Endothelial cell of umbilical vein (primary cell): Measurements from ENCODE around the gene TMEM222. TPM values are rescaled to one million over a fixed set of nuclear protein-coding genes. Genes with fewer than 3 reads are reported as not detected.
"Not testable (repeated sequence)": the region's sequence is repeated elsewhere in the genome, so short reads cannot be mapped to it uniquely, and the experiment has no call there.

Experiments used
- BruUV-seq: library from RNA; stranded (reverse); fragments of 400-500 nt; replicated peaks from 2 replicates; lab custom pipeline; 2021; lab: Mats Ljungman, UMichigan
- CTCF ChIA-PET: fragments of 300-600, 350-600 bp; sonication (Branson Sonifier 250); formaldehyde crosslinking; loops from one replicate; lab custom pipeline; 2021; ENCODE audit warnings: antibody characterized with exemption, inconsistent platforms; lab: Charles Lee
- POLR2A ChIA-PET: fragments of 300-600, 350-600 bp; sonication (Branson Sonifier 250); formaldehyde crosslinking; loops from one replicate; lab custom pipeline; 2021; ENCODE audit warnings: antibody characterized with exemption, inconsistent platforms; lab: Charles Lee
- DNase-seq: peaks from one replicate; pipeline ENCODE4 v3.0.0-alpha.2; 2011; ENCODE audit warnings: low read depth, low spot score
- FAIRE-seq: peaks from 2 replicates; lab custom pipeline; 2011; peaks lifted over from hg19 to GRCh38; lab: Jason Lieb, UNC
- H2AFZ ChIP-seq: 2 replicates; pipeline ENCODE4 v1.6.0; 2012; ENCODE audit warnings: low read depth, low read length, control low read depth, inconsistent platforms
- H3K27ac ChIP-seq: 2 replicates; pipeline ENCODE4 v1.5.1; 2011; ENCODE audit warnings: low read depth, mild to moderate bottlenecking, control low read depth, low read length, moderate library complexity; ENCODE audit not compliant: insufficient read depth
- H3K27me3 ChIP-seq, 2 experiments: 2 replicates each; pipeline versions ENCODE4 v1.6.0 to v1.6.1; 2011; ENCODE audit warnings: low read length in 2 of 2, mixed read lengths in 1 of 2; ENCODE audit not compliant: control insufficient read depth in 2 of 2, insufficient read depth in 2 of 2
- H3K36me3 ChIP-seq, 2 experiments: 2 replicates in 1 of 2; 3 replicates in 1 of 2; pipeline ENCODE4 v1.5.1; 2011; ENCODE audit warnings: low read length in 2 of 2, mild to moderate bottlenecking in 1 of 2, moderate library complexity in 1 of 2; ENCODE audit not compliant: control insufficient read depth in 2 of 2, insufficient read depth in 2 of 2; ENCODE audit errors: extremely low read depth in 1 of 2
- H3K4me1 ChIP-seq: 3 replicates; pipeline ENCODE4 v1.5.1; 2011; ENCODE audit warnings: mild to moderate bottlenecking, low read length; ENCODE audit not compliant: control insufficient read depth, insufficient read depth; ENCODE audit errors: extremely low read depth
- H3K4me2 ChIP-seq: 2 replicates; pipeline ENCODE4 v1.6.1; 2011; ENCODE audit warnings: low read length, control low read depth, mixed read lengths; ENCODE audit not compliant: insufficient read depth
- H3K4me3 ChIP-seq, 3 experiments: fragments of 200-600 bp in 1 of 3; sonication (generic), shearing (Covaris generic) in 1 of 3; replicated peaks in 1 of 3; 2 replicates each; pipeline ENCODE4 v1.5.1; 2011 to 2016; ENCODE audit warnings: control low read depth in 3 of 3, low read length in 3 of 3, mild to moderate bottlenecking in 2 of 3, inconsistent platforms in 1 of 3, low read depth in 1 of 3, moderate library complexity in 1 of 3; ENCODE audit not compliant: insufficient read depth in 1 of 3
- H3K79me2 ChIP-seq: 2 replicates; pipeline ENCODE4 v1.6.0; 2012; ENCODE audit warnings: low read length, inconsistent platforms; ENCODE audit not compliant: control insufficient read depth, insufficient read depth
- H3K9ac ChIP-seq: replicated peaks from 2 replicates; pipeline ENCODE3; 2011; ENCODE audit warnings: low read length, control low read depth; ENCODE audit not compliant: insufficient read depth; ENCODE audit errors: extremely low read depth
- H3K9me1 ChIP-seq: replicated peaks from 3 replicates; pipeline ENCODE4 v1.6.0; 2011; ENCODE audit warnings: mild to moderate bottlenecking, low read length; ENCODE audit not compliant: control insufficient read depth, insufficient read depth; ENCODE audit errors: extremely low read depth
- H3K9me3 ChIP-seq: replicated peaks from 2 replicates; pipeline ENCODE4 v1.5.1; 2012; ENCODE audit warnings: low read length, inconsistent platforms; ENCODE audit not compliant: control insufficient read depth, insufficient read depth
- H4K20me1 ChIP-seq: replicated peaks from 2 replicates; pipeline ENCODE3; 2011; ENCODE audit warnings: mild to moderate bottlenecking, low read length; ENCODE audit not compliant: control insufficient read depth, insufficient read depth; ENCODE audit errors: extremely low read depth
- FOS ChIP-seq: IDR thresholded peaks from 2 replicates; pipeline ENCODE4 v1.6.1; 2011; ENCODE audit warnings: mild to moderate bottlenecking, low read length, moderate library complexity, borderline replicate concordance; ENCODE audit not compliant: insufficient read depth
- JUN ChIP-seq: IDR thresholded peaks from 2 replicates; pipeline ENCODE4 v1.6.1; 2011; ENCODE audit warnings: borderline replicate concordance, low read depth; ENCODE audit not compliant: insufficient read length, insufficient read depth
- MYC ChIP-seq: IDR thresholded peaks from one replicate; pipeline ENCODE4 v1.6.1; 2011; ENCODE audit warnings: mild to moderate bottlenecking, low read depth, low read length
- POLR2AphosphoS5 ChIP-seq: IDR thresholded peaks from 2 replicates; pipeline ENCODE4 v1.6.1; 2012; ENCODE audit warnings: low read depth, mild to moderate bottlenecking, control low read depth, low read length, moderate library complexity; ENCODE audit not compliant: insufficient read depth
- dilution Hi-C: fragments of 300-500 bp; cut with MboI; formaldehyde crosslinking; loops from one replicate; pipeline ENCODE4 v1.15.0; 2019; ENCODE audit warnings: low sequenced_read_pairs; ENCODE audit not compliant: extremely low pct_ligation_motif_present
- intact Hi-C: fragments of 100-400 bp; cut with micrococcal nuclease; formaldehyde crosslinking; loops from one replicate; pipeline ENCODE4 v1.10.0; 2022
- polyA plus RNA-seq, 4 experiments: library from polyadenylated mRNA; depleted of rRNA in 3 of 4; stranded (reverse) in 3 of 4; unstranded in 1 of 4; fragments of >200 nt; gene quantifications; 2 replicates each; pipeline versions ENCODE4 v1.2.1 to v1.2.3, GENCODE V29; 2011 to 2012; ENCODE audit warnings: missing spikeins in 1 of 4
- small RNA-seq: library from RNA; depleted of rRNA; stranded (forward); fragments of <200 nt; gene quantifications from one replicate; pipeline ENCODE3, GENCODE V24; 2012; ENCODE audit warnings: low replicate concordance, low read depth; ENCODE audit not compliant: insufficient read depth, insufficient read length
- total RNA-seq: library from RNA; stranded (reverse); gene quantifications from 2 replicates; pipeline ENCODE4 v1.2.3, GENCODE V29; 2021

The TMEM222 gene
- total and polyA plus RNA-seq, 2 donors (not counting 3 experiments of a cell fraction or from before 2014, with no cell fraction given), result 45.8 to 76.1 TPM

DNA sequence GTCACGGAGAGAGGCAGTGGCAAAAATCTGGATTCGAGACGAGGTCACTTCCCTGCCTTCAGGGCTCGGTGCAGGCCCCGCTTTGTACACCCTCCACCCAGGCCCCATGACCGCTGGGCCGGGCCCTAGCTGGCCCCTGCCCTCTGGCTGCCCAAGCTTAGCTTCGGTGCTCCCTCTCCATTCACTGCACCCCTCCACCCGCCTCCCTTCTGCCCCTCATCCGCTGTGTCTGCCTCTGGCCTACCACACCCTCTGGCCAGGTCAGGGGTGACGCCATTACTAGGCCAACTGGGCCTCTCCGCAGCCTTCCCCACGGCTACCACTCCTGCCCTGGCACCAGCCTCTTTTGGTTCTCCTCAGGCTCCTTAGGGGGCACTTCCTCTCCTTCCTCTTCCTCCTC is 61.7 kb downstream of the TMEM222 start:
- no peak overlapping the region for H3K27ac ChIP-seq
- dilution Hi-C loops (no loop called here), intact Hi-C loops (no loop called here)
- DNase-seq (no peak), FAIRE-seq (no peak)
- ChIA-PET POLR2A (no interaction called here), CTCF (interaction anchor here (1.0 to 3.2 kb wide), 8 partner anchors 8 to 83 kb away, joined by 3 to 17 read pairs (median 6); partner anchors contain the start of gene MAP3K6)
- BruUV-seq, result no TSS peak
- no peaks in the 10 kb centered on the region for H3K9me1 ChIP-seq
- H3K4me1 ChIP-seq, result peaks cover 2% of the 10 kb centered on the region
- H3K4me2 ChIP-seq, result no peak overlapping the region
- no peaks in the 10 kb centered on the region for H3K36me3 ChIP-seq
- no peak overlapping the region for H3K4me3 ChIP-seq
- TF ChIP-seq POLR2AphosphoS5, result no peak
- no peak for TF ChIP-seq MYC
- TF ChIP-seq FOS, result no peak
- TF ChIP-seq JUN, result no peak
- H3K27me3 ChIP-seq, result peaks cover 0 to 3% of the 10 kb centered on the region in 2 experiments
- no peak overlapping the region for H3K9ac ChIP-seq
- no peaks in the 10 kb centered on the region for H3K9me3 ChIP-seq
- no peaks in the 10 kb centered on the region for H4K20me1 ChIP-seq
- no peaks in the 10 kb centered on the region for H3K79me2 ChIP-seq
- no peak overlapping the region for H2AFZ ChIP-seq

DNA sequence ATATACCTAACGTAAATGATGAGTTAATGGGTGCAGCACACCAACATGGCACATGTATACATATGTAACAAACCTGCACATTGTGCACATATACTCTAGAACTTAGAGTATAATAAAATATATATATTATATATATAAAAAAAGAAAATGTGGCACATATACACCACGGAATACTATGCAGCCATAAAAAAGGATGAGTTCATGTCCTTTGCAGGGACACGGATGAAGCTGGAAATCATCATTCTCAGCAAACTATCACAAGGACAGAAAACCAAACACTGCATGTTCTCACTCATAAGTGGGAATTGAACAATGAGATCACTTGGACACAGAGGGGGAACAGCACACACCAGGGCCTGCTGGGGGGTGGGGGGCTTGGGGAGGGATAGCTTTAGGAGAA is 62.8 kb downstream of the TMEM222 start:
- dilution Hi-C loops, POLR2A ChIA-PET, H4K20me1 ChIP-seq, DNase-seq, H3K4me3 ChIP-seq, H3K27me3 ChIP-seq, BruUV-seq, H3K27ac ChIP-seq, H3K79me2 ChIP-seq, H3K9me1 ChIP-seq, H3K9me3 ChIP-seq, H3K9ac ChIP-seq, H3K36me3 ChIP-seq, intact Hi-C loops, H3K4me2 ChIP-seq, H2AFZ ChIP-seq, H3K4me1 ChIP-seq, FAIRE-seq: not testable (repeated sequence)
- CTCF ChIA-PET, result interaction anchor here (0.6 to 1.2 kb wide), 5 partner anchors 9 to 84 kb away, joined by 3 to 5 read pairs (median 4); no protein-coding TSS in a partner anchor

Small RNA genes within 50 kb of the gene (small RNA-seq; reads per million reads assigned to genes)
- gene RNU6-48P, result not detected

Other genes starting within 250 kb of the TMEM222 start
- gene SLC9A1, start 167.0 kb upstream of the TMEM222 start, total RNA-seq, result 59.2 and 60.5 TPM in 2 replicates
- gene SLC9A1, start 167.0 kb upstream of the TMEM222 start, polyA plus RNA-seq, result 22.8 and 23.7 TPM in 2 replicates
- gene WDTC1, start 87.5 kb upstream of the TMEM222 start, total RNA-seq, result 27.3 and 27.6 TPM in 2 replicates
- 15.4 and 15.9 TPM in 2 replicates for gene WDTC1, start 87.5 kb upstream of the TMEM222 start, polyA plus RNA-seq
- not detected in 2 replicates for gene SYTL1, start 19.9 kb downstream of the TMEM222 start, total RNA-seq
- 0.04 and 0.29 TPM in 2 replicates for gene SYTL1, start 19.9 kb downstream of the TMEM222 start, polyA plus RNA-seq
- gene MAP3K6, start 44.8 kb downstream of the TMEM222 start, total RNA-seq, result 12.4 and 18.5 TPM in 2 replicates
- gene MAP3K6, start 44.8 kb downstream of the TMEM222 start, polyA plus RNA-seq, result 9.9 and 12.7 TPM in 2 replicates
- not detected in 2 replicates for gene FCN3, start 52.7 kb downstream of the TMEM222 start, total RNA-seq
- gene FCN3, start 52.7 kb downstream of the TMEM222 start, polyA plus RNA-seq, result 0.15 and 0.25 TPM in 2 replicates
- not detected in 2 replicates for gene CD164L2, start 61.2 kb downstream of the TMEM222 start, total RNA-seq
- gene CD164L2, start 61.2 kb downstream of the TMEM222 start, polyA plus RNA-seq, result not detected in 2 replicates
- 1.8 and 2.4 TPM in 2 replicates for gene GPR3, start 70.5 kb downstream of the TMEM222 start, total RNA-seq
- 1.8 and 2.2 TPM in 2 replicates for gene GPR3, start 70.5 kb downstream of the TMEM222 start, polyA plus RNA-seq
- gene WASF2, start 168.0 kb downstream of the TMEM222 start, total RNA-seq, result 169 and 172 TPM in 2 replicates
- gene WASF2, start 168.0 kb downstream of the TMEM222 start, polyA plus RNA-seq, result 75.3 and 76.9 TPM in 2 replicates